ENCODE data around the gene FIS1. TPM values are rescaled to one million over a fixed set of nuclear protein-coding genes. Genes with fewer than 3 reads are reported as not detected.

The FIS1 gene
- polyA plus RNA-seq, 1 of the 3 experiments (the other 2 are of a cell fraction) = 1,313 TPM

DNA sequence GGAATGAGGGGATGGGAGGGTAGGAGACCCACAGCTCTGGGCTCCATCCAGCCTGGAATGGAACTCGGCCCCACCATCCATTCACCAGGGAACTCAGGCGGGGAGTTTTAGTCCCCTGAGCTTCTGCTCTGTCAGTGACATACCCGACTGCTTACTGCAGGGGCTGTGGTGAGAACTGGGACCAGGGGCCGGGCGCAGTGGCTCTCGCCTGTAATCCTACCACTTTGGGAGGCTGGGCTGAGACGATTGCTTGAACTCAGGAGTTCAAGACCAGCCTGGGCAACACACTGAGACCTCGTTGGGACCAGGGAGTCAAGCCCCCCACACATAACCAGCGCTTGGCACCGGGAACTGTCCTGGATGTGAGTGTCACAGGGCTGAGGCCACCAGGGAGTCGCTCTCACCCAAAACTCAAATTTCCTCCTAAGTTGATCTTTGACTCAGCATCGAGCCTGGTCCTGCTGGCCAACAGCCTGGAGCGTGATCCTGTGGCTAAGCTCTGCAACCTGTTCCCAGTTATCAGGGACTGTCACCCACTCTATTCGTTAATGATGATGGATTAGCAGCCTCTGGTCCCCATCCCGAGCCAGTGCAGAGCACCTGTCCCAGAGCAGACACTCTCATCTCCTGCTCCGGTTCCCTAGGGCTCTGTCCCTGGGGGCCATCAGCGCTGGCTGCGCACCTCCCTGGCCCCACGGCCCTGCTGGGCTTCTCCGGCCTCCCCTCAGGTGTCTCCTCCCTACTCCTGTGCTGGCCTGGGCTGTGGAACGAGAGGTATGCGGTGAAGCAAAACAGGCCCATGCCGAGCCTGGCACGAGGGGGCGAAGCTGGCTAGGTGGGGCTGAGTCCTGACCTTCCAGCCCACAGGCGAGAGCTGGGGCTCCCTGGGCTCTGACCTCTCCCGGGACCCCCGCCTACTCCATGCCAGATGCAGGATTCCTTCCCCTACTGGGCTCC lies 6.4 kb downstream of the FIS1 start:
- Histone ChIP-seq H3K4me2 (no peak overlapping the region), H3K27me3 (ENCODE audit: insufficient read depth) (no peaks in the 10 kb centered on the region), H3K79me2 (ENCODE audit: insufficient read depth) (peaks cover 31% of the 10 kb centered on the region), H3K9me3 (no peaks in the 10 kb centered on the region), H3K4me1 (ENCODE audit: control insufficient read depth in 1 of 2, insufficient read depth in 2 of 2, low read depth in 1 of 2, low read length in 1 of 2) (peaks cover 2 to 5% of the 10 kb centered on the region in 2 experiments; a peak in 1 of 4 replicates), H3K9me2 (no peaks in the 10 kb centered on the region), H2AFZ (ENCODE audit: low read depth) (no peak overlapping the region), H3K27ac (ENCODE audit: low read depth in 2 of 2, low read length in 1 of 2) (no peak overlapping the region), H3F3A (replicated peaks; ENCODE audit: insufficient read depth) (peaks cover 6% of the 10 kb centered on the region), H4K20me1 (ENCODE audit: insufficient read depth) (peaks cover 10% of the 10 kb centered on the region; the same call in 1 of the 2 replicates), H3K9ac (no peak overlapping the region), H3K4me3 (ENCODE audit: low read depth in 2 of 2, low read length in 1 of 2) (no peak overlapping the region), H3K36me3 (replicated peaks in 1 of 2; ENCODE audit: control insufficient read depth in 1 of 2, insufficient read depth in 2 of 2, low read length in 1 of 2) (peaks cover 35 to 46% of the 10 kb centered on the region in 2 experiments)
- POLR2A ChIA-PET = interaction anchor here (0.6 to 1.4 kb wide), 4 partner anchors 13 to 21 kb away, joined by 3 to 5 read pairs (median 3); partner anchors contain the start of genes PLOD3 and ZNHIT1
- peak; percentile 34 for DNase-seq
- 92% methylated on average over 25 of the region's 28 CpGs for WGBS (ENCODE audit: low lambda C conversion rate)
- CTCF ChIA-PET = interaction anchor here (0.7 to 4.7 kb wide), 6 partner anchors 9 to 94 kb away, joined by 3 to 30 read pairs (median 4); no protein-coding TSS in a partner anchor
- TF ChIP-seq, protein P1, sequence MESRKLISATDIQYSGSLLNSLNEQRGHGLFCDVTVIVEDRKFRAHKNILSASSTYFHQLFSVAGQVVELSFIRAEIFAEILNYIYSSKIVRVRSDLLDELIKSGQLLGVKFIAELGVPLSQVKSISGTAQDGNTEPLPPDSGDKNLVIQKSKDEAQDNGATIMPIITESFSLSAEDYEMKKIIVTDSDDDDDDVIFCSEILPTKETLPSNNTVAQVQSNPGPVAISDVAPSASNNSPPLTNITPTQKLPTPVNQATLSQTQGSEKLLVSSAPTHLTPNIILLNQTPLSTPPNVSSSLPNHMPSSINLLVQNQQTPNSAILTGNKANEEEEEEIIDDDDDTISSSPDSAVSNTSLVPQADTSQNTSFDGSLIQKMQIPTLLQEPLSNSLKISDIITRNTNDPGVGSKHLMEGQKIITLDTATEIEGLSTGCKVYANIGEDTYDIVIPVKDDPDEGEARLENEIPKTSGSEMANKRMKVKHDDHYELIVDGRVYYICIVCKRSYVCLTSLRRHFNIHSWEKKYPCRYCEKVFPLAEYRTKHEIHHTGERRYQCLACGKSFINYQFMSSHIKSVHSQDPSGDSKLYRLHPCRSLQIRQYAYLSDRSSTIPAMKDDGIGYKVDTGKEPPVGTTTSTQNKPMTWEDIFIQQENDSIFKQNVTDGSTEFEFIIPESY (IDR thresholded peaks at IDR 0.05; ENCODE audit: borderline replicate concordance, low read depth) = no peak
- TF ChIP-seq RAD21 (IDR thresholded peaks at IDR 0.05; ENCODE audit: low read length) = no peak
- no peak for TF ChIP-seq EP300 (IDR thresholded peaks at IDR 0.05; ENCODE audit: borderline replicate concordance in 1 of 2, low read depth in 1 of 2, low read length in 1 of 2)

DNA sequence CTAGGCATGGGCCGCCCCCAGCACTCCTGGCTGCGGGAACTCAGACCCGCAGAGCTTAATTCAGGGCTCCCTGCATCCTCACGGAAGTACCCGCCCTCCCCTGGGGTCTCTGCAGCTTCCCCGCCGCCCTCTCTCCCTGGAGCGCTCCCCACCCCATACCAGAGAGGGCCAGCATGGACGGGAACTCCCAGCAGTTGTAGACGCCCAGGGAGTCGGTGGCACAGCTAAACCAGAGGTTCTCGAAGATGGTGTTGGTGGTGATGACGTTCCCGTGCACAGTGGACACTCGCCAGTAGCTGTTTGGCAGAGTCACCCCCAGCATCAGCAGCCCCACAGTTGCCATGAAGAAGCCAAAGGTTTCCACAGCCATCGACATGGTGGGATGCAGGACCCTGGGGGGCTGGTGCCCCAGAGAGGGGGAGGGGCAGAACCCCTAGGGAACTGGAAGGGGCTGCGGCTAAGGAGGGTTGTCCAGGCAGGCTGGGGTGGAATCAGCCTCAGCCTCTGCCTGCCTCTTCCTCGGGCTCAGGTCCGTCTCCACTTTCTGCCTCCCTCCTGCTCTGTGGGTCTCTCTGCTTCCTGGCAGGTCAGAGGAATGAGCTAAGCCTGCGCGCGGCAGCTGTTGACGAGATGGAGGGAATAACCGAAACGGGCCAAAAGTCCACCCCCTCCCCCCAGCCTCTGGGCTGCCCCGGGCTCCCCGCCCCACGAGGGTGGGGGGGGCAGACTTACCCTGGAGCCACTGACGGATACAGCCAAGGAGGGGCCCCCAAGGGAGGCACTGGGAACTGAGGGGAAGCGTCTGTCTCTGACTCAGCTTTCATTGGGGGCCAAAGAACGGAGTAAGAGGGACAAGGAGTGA lies 7.4 kb downstream of the FIS1 start, which contains the start of gene CLDN15:
Gene CLDN15 (minus strand): TSS at position 597 of the 862 bp plus-strand sequence. CDS start 221 bp downstream, at position 376.
- no peak within 1 kb of the TSS for H3K27ac ChIP-seq (ENCODE audit: low read depth in 2 of 2, low read length in 1 of 2)
- POLR2A ChIA-PET = interaction anchor here (0.6 to 1.2 kb wide), 6 partner anchors 15 to 154 kb away, joined by 3 to 7 read pairs (median 3); partner anchors contain the start of genes IFT22, PLOD3 and ZNHIT1
- no peak within 1 kb of the TSS for H2AFZ ChIP-seq (ENCODE audit: low read depth)
- H3K9ac ChIP-seq = no peak within 1 kb of the TSS
- CTCF ChIA-PET = interaction anchor here (0.7 to 4.7 kb wide), 6 partner anchors 11 to 93 kb away, joined by 3 to 30 read pairs (median 4); no protein-coding TSS in a partner anchor
- no peaks in the 10 kb centered on the region for H3K9me2 ChIP-seq
- H3K4me1 ChIP-seq (ENCODE audit: control insufficient read depth in 1 of 2, insufficient read depth in 2 of 2, low read depth in 1 of 2, low read length in 1 of 2) = no peaks in the 10 kb centered on the region; a peak in 1 of 4 replicates
- peaks cover under 1% of the 10 kb centered on the region; the same call in 1 of the 2 replicates for H4K20me1 ChIP-seq (ENCODE audit: insufficient read depth)
- H3K4me3 ChIP-seq (ENCODE audit: low read depth in 2 of 2, low read length in 1 of 2) = no peak within 1 kb of the TSS
- TF ChIP-seq GABPA (IDR thresholded peaks at IDR 0.05; ENCODE audit: low read depth) = no peak
- no peak for TF ChIP-seq TEAD4 (IDR thresholded peaks at IDR 0.05; ENCODE audit: borderline replicate concordance, insufficient read depth)
- no peak for TF ChIP-seq FOSL2 (IDR thresholded peaks at IDR 0.05; ENCODE audit: borderline replicate concordance, low read depth)
- TF ChIP-seq MXI1 (IDR thresholded peaks at IDR 0.05; ENCODE audit: low read depth, low read length) = no peak
- TF ChIP-seq EZH2phosphoT487 (IDR thresholded peaks at IDR 0.05; ENCODE audit: borderline replicate concordance, low read depth) = no peak
- TF ChIP-seq TCF12 (IDR thresholded peaks at IDR 0.05) = no peak
- no peak for TF ChIP-seq ELF1 (IDR thresholded peaks at IDR 0.05)
- TF ChIP-seq NFIC (IDR thresholded peaks at IDR 0.05; ENCODE audit: borderline replicate concordance) = no peak
- no peak for TF ChIP-seq EP300 (IDR thresholded peaks at IDR 0.05; ENCODE audit: borderline replicate concordance in 1 of 2, low read depth in 1 of 2, low read length in 1 of 2)
- no peak for TF ChIP-seq MEF2A (IDR thresholded peaks at IDR 0.05; ENCODE audit: borderline replicate concordance, low read depth)
- TF ChIP-seq, protein P2, sequence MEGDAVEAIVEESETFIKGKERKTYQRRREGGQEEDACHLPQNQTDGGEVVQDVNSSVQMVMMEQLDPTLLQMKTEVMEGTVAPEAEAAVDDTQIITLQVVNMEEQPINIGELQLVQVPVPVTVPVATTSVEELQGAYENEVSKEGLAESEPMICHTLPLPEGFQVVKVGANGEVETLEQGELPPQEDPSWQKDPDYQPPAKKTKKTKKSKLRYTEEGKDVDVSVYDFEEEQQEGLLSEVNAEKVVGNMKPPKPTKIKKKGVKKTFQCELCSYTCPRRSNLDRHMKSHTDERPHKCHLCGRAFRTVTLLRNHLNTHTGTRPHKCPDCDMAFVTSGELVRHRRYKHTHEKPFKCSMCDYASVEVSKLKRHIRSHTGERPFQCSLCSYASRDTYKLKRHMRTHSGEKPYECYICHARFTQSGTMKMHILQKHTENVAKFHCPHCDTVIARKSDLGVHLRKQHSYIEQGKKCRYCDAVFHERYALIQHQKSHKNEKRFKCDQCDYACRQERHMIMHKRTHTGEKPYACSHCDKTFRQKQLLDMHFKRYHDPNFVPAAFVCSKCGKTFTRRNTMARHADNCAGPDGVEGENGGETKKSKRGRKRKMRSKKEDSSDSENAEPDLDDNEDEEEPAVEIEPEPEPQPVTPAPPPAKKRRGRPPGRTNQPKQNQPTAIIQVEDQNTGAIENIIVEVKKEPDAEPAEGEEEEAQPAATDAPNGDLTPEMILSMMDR (IDR thresholded peaks at IDR 0.05) = no peak
- no peak for TF ChIP-seq POLR2AphosphoS5 (IDR thresholded peaks at IDR 0.05; ENCODE audit: low read depth, low read length)
- no peak for TF ChIP-seq SMC3 (IDR thresholded peaks at IDR 0.05; ENCODE audit: low read depth, low read length)
- TF ChIP-seq SIN3A (IDR thresholded peaks at IDR 0.05; ENCODE audit: borderline replicate concordance, low read depth, low read length) = no peak
- no peak for TF ChIP-seq FOXJ3 (CRISPR knock-in tag; IDR thresholded peaks at IDR 0.05)
- TF ChIP-seq, protein P3, sequence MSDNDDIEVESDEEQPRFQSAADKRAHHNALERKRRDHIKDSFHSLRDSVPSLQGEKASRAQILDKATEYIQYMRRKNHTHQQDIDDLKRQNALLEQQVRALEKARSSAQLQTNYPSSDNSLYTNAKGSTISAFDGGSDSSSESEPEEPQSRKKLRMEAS (IDR thresholded peaks at IDR 0.05; ENCODE audit: low read depth) = no peak
- no peak for TF ChIP-seq RXRA (IDR thresholded peaks at IDR 0.05; ENCODE audit: borderline replicate concordance, low read depth)
- no peak for TF ChIP-seq JUND (IDR thresholded peaks at IDR 0.05)
- H3K79me2 ChIP-seq (ENCODE audit: insufficient read depth) = peaks cover 20% of the 10 kb centered on the region
- H3K27me3 ChIP-seq (ENCODE audit: insufficient read depth) = no peaks in the 10 kb centered on the region
- no peaks in the 10 kb centered on the region for H3K9me3 ChIP-seq
- H3F3A ChIP-seq (replicated peaks; ENCODE audit: insufficient read depth) = no peaks in the 10 kb centered on the region
- peaks cover 24 to 46% of the 10 kb centered on the region in 2 experiments for H3K36me3 ChIP-seq (replicated peaks in 1 of 2; ENCODE audit: control insufficient read depth in 1 of 2, insufficient read depth in 2 of 2, low read length in 1 of 2)
- 87% methylated on average over 30 of the region's 31 CpGs for WGBS (ENCODE audit: low lambda C conversion rate)
- DNase-seq = peak; percentile 39
- H3K4me2 ChIP-seq = no peak within 1 kb of the TSS

All from SK-N-SH (cell line).